Cardiac muscle cell (in vitro differentiated cells and primary cell): ENCODE results near the gene EDIL3. TPM values are rescaled to one million over a fixed set of nuclear protein-coding genes. Genes with fewer than 3 reads are reported as not detected.

ENCODE experiments used
- DNase-seq, 2 donors: peaks; one replicate each; pipeline versions ENCODE4 v3.0.0 to v3.0.0-alpha.2; 2010 to 2017; ENCODE audit warnings: low read depth in 1 of 2, low spot score in 1 of 2
- H3K27ac ChIP-seq: fragments of 200-600 bp; sonication (generic); 2 replicates; pipeline ENCODE4 v1.5.1; 2016
- H3K27me3 ChIP-seq: fragments of 200-600 bp; sonication (generic); 2 replicates; pipeline ENCODE4 v1.6.0; 2016; ENCODE audit warnings: control low read depth
- H3K36me3 ChIP-seq: fragments of 200-600 bp; sonication (generic); 2 replicates; pipeline ENCODE4 v1.5.1; 2016; ENCODE audit warnings: control low read depth
- H3K4me1 ChIP-seq: fragments of 200-600 bp; sonication (generic); 2 replicates; pipeline ENCODE4 v1.8.1; 2017; ENCODE audit warnings: low read depth, mild to moderate bottlenecking, mixed run types
- H3K4me3 ChIP-seq: fragments of 200-600 bp; sonication (generic); 2 replicates; pipeline ENCODE4 v1.5.1; 2016; ENCODE audit warnings: mild to moderate bottlenecking
- H3K9me3 ChIP-seq: fragments of 200-600 bp; sonication (generic); 2 replicates; pipeline ENCODE4 v1.5.1; 2017; ENCODE audit warnings: low read depth, mild to moderate bottlenecking, control low read depth
- CTCF ChIP-seq: IDR thresholded peaks from 2 replicates; pipeline ENCODE4 v1.5.1; 2012; ENCODE audit warnings: low read depth, mild to moderate bottlenecking, low read length
- polyA plus RNA-seq: library from polyadenylated mRNA; unstranded; fragments of >200 nt; fragmentation: Nextera tagmentation; extraction: Ambion mirVana; gene quantifications from 2 replicates; pipeline ENCODE4 v1.2.1, GENCODE V29; 2016
- total RNA-seq: library from RNA; depleted of rRNA; stranded (reverse); fragments of >200 nt; gene quantifications from 2 replicates; pipeline ENCODE4 v1.2.3, GENCODE V29; 2016

EDIL3 gene
- total and polyA plus RNA-seq, 2 experiments from 2014 or later, result 7.2 to 7.7 TPM

GRCh38 chr5:84130006-84130580 lies 254.6 kb downstream of the EDIL3 start:
- DNase-seq, result no peak
- H3K27ac ChIP-seq, result no peak overlapping the region
- H3K9me3 ChIP-seq, result no peaks in the 10 kb centered on the region
- H3K36me3 ChIP-seq, result no peaks in the 10 kb centered on the region
- H3K4me1 ChIP-seq, result no peaks in the 10 kb centered on the region
- TF ChIP-seq CTCF, result no peak
- H3K4me3 ChIP-seq, result no peak overlapping the region
- no peaks in the 10 kb centered on the region for H3K27me3 ChIP-seq

- no peak overlapping the region for H3K27ac ChIP-seq
- H3K4me3 ChIP-seq, result no peak overlapping the region
- H3K4me1 ChIP-seq, result no peaks in the 10 kb centered on the region
- no peaks in the 10 kb centered on the region for H3K36me3 ChIP-seq
- H3K27me3 ChIP-seq, result no peaks in the 10 kb centered on the region
- H3K9me3 ChIP-seq, result no peaks in the 10 kb centered on the region
- DNase-seq, result no peak
- TF ChIP-seq CTCF, result no peak
These were observed 259.5 kb downstream of the EDIL3 start for GRCh38 chr5:84125216-84125615.

GRCh38 chr5:84119252-84119651 lies 265.4 kb downstream of the EDIL3 start:
- TF ChIP-seq CTCF, result no peak
- Histone ChIP-seq H3K4me1 (no peaks in the 10 kb centered on the region), H3K4me3 (no peak overlapping the region), H3K27ac (no peak overlapping the region), H3K36me3 (no peaks in the 10 kb centered on the region), H3K9me3 (no peaks in the 10 kb centered on the region), H3K27me3 (no peaks in the 10 kb centered on the region)
- DNase-seq, result no peak

- no peak overlapping the region for H3K27ac ChIP-seq
- no peaks in the 10 kb centered on the region for H3K36me3 ChIP-seq
- no peak overlapping the region for H3K4me3 ChIP-seq
- no peaks in the 10 kb centered on the region for H3K9me3 ChIP-seq
- no peaks in the 10 kb centered on the region for H3K4me1 ChIP-seq
- no peaks in the 10 kb centered on the region for H3K27me3 ChIP-seq
- no peak for DNase-seq
- TF ChIP-seq CTCF, result no peak
These were observed 266.1 kb downstream of the EDIL3 start for GRCh38 chr5:84118551-84118950.

- Histone ChIP-seq H3K4me1 (no peaks in the 10 kb centered on the region), H3K27me3 (no peaks in the 10 kb centered on the region), H3K9me3 (no peaks in the 10 kb centered on the region), H3K27ac (no peak overlapping the region), H3K36me3 (no peaks in the 10 kb centered on the region), H3K4me3 (no peak overlapping the region)
- no peak for TF ChIP-seq CTCF
- DNase-seq, result no peak
These were observed 269.0 kb downstream of the EDIL3 start for GRCh38 chr5:84115727-84116126.
